Activated CD4-positive, alpha-beta T cell treated with anti-CD3 and anti-CD28 coated beads, Interleukin-2, amount 50 U/mL, for 1 hour (primary cell): ENCODE results near the gene MAPK11.

Experiments used
- DNase-seq: peaks from one replicate; pipeline ENCODE4 v3.0.0-alpha.2; 2020

Gene MAPK11

GRCh38 chr22:50269970-50270665 lies at the start of gene MAPK11:
Gene MAPK11, minus strand, starts transcription at chr22:50270380. Its CDS starts 88 bp downstream, at chr22:50270292.
- DNase-seq, result peak; percentile 58

- DNase-seq, result no peak
These were observed 49.3 kb upstream of the MAPK11 start for GRCh38 chr22:50319503-50319951.

DNA sequence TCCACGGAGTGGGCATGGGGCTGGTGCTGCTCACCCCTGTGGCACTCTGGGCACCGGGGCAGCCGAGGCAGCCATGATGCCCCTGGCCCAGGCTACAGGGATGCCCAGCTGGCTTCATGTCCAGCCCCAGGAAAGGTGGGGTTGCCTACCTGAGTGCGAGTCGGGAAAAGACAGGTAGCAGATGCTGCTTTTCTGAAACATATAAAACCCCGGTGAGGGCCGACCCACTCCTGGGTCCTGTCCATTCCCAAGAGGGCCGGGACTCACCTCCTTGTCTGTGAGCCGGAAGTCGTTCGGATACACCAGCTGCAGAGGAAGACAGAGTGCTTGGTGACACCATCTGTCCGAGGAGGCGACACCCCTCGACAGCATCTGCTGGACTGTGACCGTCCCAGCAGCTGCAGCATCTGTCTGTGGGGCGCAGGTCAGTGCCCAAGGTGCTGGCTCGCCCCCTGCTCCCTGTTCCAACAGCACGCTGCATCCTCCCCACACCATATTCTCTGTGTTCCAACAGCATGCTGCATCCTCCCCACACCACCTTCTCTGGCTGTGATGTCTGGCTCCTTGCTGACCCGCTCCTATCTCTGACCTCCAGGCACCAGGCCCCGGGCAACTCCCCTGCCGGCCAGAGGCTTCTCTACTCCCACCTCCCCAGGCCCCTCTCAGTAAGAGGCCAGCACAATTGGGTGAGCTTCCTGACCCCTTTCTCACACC lies 48.7 kb upstream of the MAPK11 start:
- no peak for DNase-seq

DNA sequence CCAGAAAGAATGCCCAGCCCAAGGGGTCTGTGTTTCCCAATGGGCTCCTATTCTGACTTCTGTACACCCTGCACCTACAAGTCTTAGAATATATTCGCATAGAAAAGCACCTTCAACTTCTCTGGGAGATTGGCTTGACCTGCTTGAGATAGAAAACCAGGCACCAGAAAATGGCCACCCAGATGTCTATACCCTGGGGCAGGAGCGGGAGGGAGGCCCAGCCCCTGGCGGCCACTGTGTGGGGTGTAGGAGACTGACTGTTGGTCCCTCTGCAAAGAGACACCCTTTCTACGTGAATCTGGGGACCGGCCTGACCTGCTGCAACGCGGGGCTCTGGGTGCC lies 48.1 kb upstream of the MAPK11 start:
- DNase-seq, result no peak

DNA sequence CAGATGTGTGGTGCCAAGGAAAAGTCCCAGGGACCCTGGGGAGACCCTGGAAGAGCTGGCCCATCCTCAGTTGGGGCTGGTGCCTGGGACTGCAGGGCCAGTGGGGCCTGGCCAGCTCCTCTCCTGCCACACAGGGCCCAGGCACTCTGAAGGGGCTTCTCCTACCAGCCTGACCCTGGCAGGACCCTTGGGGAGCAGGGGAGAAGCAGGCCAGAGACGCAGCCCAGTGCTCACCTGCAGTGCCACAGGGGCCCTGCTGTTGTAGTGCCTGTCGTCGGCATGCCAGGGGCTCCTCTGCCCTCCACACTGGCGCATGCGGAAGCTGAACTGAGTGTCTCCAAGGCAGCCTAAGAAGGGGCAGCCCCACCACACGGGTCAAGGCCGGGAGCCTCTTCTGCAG lies 47.5 kb upstream of the MAPK11 start:
- DNase-seq, result no peak

DNA sequence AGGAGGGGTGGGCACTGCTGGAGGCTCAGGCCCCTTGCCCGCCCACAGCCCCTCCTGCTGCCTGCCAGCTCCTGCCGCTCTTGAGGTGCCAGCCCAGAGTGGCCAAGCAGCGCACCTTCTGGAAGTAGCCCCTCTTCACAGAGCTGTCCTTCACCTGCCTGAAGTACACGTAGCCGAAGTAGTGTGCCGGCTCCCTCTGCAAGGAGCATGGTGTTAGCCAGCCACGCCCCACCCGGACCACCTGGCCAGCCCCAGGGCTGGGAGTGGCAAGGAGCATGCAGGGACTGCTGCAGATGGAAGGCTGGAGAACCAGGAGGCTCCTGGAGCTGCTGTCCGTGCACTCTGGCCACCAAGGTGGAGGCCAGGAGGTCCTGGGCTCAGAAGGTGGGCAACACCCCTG lies 47.0 kb upstream of the MAPK11 start:
- no peak for DNase-seq

- no peak for DNase-seq
These were observed 46.2 kb upstream of the MAPK11 start for GRCh38 chr22:50316114-50317065.

DNA sequence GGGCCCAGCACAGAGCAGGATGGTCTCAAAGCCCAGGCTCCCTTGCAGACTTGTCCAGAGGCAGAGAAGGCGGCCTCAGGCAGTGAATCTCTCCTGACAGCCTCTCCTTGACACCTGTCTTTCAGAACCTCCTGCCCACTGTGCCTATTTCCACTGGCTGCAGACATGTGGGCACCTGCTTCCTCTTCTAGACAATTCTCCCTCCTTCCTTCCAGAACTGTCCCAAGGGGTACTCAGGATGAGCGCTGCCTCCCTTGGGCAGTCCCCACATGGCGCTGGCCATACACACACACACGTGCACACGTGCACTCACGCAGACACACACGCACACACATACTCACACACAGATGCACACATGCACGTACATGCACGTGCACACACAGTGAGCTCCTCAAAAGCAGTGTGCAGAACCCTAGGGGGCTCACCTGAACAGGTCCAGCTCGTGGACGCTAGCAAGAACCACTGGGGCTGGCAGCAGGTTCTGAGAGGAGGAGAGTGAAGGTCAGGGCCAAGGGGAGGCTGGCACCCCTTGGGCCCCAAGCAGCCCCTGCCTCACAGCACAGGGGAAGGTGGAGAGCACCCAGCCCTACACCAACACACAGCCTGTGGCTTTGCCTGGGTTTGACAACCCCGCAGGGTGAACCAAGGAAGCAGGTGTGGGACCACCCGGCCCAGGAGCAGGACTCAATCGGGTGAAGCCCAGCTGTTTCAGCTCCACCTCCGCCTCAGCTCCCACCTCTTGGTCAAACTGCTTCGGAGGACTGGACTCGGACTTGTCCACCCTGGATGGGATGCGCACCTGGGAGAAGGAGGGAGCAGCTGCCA lies 45.3 kb upstream of the MAPK11 start:
- DNase-seq, result no peak

DNA sequence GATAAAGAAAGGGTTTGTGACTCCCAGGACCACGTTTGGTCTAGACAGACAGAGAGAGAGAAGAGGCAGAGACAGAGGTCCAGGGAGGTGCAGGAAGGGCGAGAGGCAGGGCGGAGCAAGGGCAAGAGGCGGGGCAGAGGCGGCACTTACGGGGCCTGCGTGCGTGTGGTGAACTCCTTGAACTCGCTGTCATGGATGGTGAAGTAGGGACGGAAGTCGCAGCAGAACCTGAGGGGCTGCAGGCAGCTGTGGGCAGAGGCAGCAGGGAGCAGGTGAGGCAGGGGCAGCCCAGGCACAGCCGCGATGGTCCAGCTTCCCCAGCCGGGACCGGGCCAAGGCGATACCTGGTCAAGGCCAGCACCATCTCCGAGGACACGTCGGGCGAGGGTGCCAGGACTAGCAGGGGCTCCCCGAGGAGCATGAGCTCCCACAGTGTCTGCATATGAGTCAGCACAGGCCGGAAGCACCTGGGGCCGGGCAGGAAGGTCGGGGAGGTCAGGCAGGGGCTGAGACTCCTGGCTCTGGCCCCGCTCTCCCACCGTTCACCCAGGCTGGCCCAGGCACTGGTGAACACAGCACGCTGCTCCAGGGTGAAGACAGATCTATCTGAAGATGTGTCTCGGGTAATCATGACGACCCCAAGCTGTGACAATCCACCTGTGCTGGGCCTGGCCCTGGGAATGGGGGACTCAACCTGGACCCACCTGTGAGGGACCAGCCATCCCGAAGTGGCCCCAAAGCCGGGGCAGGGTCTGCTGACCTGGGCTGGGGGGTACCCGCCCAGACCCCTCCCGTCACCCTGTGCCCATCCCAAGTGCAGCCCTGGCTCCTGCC lies 44.5 kb upstream of the MAPK11 start:
- DNase-seq, result peak; percentile 61

- DNase-seq, result no peak
These were observed 43.9 kb upstream of the MAPK11 start for GRCh38 chr22:50314081-50314454.

GRCh38 chr22:50313600-50313999 lies 43.4 kb upstream of the MAPK11 start:
- no peak for DNase-seq

DNA sequence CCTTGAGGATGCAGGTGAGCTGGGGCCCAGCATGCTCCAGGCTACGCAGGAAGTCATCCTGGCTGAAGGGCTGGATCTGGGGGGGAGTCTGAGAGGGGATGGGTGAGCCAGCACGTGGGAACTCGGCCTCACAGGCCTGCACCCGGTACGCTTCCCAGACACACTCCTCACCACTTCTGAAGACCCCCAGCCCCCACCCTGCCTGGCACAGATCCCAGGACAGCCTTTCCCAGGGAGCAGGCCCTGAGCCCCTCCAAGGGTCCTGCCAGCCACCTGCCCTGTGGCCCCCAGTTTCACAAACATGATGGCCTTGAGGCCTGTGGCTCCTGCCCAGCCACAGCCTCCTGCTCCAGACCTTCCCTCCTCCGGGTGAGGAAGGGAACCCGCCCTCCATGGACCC lies 42.8 kb upstream of the MAPK11 start:
- no peak for DNase-seq

- no peak for DNase-seq
These were observed 42.2 kb upstream of the MAPK11 start for GRCh38 chr22:50312371-50312770.

GRCh38 chr22:50311606-50312351 lies 41.6 kb upstream of the MAPK11 start:
- no peak for DNase-seq

DNA sequence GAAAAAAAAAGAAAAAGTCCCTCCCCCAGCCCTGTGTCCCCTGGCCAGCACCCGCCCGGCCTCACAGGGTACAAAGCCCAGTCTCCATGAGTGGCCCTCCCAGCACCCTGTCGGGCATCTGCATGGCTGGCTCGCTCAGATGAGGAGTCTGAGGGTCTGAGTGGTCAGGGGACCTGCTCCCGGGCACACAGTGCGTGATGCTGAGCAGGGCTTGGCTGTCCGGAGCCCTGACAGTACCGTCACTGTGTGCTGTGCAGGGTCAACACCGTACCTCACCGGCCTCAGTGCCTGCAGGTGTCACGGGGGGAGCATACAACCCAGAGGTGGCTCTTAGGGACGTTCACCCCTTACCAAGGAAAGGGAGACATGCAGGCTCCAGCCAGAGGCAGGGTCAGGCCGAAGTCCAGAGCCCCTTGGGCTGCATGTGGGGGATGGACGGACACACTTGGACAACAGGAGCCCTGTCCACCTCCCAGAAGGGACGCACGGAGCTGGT lies 40.8 kb upstream of the MAPK11 start:
- DNase-seq, result no peak

DNA sequence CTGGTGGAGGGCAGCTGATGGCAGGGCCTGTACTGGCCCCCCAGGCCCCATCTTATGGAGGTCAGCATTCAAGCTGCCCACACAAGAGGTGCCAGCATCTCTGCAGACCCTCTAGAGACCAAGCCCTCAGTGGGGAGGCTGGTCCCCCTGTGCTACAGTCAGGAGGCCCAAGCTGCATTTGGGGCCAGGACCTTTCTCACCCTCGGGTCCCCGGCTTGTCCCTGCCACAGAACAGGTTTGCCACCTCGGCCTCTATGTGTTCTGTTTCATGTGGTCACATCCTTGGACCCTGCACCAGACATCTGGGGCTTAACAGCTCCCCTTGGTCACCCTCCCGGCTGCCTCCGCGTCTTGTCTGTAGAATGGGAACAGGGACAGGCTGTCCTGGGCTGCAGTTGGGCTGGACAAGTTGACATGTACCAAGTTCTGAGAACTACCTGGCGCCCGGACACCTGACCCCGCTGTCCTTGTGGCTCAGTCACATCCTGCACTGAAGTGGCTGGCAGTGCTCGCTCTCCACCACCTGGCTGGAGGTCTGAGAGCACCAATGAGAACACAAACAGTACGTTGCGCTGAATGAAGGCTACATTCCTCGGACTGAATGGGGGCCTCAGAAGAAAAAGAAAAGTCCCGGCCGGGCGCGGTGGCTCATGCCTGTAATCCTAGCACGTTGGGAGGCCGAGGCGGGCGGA lies 40.0 kb upstream of the MAPK11 start:
- DNase-seq, result no peak

DNA sequence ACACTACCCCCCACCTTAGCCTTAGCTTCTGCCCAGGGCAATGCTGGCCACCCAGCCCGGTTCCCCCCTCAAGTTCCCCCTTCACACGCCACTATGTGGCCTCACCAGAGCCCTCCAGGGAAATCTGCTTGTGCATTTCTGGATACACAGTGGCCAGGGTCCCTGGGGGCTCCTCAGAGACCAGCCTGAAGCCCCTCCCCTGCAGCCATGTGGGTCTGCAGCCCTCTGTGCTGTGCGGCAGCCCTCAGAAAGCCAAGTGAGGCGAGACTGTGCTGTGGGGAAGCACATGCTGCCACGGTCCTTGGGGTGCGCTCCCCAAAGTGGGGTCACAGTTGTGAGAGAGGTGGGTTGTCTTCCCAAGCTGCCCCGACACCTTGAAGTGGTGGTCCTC lies 39.4 kb upstream of the MAPK11 start:
- DNase-seq, result no peak

GRCh38 chr22:50308986-50309600 lies 38.9 kb upstream of the MAPK11 start:
- no peak for DNase-seq

GRCh38 chr22:50308597-50308935 lies 38.4 kb upstream of the MAPK11 start:
- DNase-seq, result no peak
